Caco-2 (cell line): ENCODE data around the gene KCNA10. TPM values are rescaled to one million over a fixed set of nuclear protein-coding genes. Genes with fewer than 3 reads are reported as not detected.
A peak's percentile ranks its signal among the peaks of the same experiment; 100 is the strongest.

ENCODE experiments used
- BruUV-seq: library from RNA; stranded (reverse); fragments of 400-500 nt; replicated peaks from 2 replicates; lab custom pipeline; 2021; lab: Mats Ljungman, UMichigan
- CTCF ChIA-PET: fragments of 300-600 bp; sonication (Branson Sonifier 250); formaldehyde crosslinking; loops from one replicate; lab custom pipeline; 2022; ENCODE audit warnings: antibody characterized with exemption; lab: Charles Lee
- POLR2A ChIA-PET: fragments of 300-600 bp; sonication (Branson Sonifier 250); formaldehyde crosslinking; loops from one replicate; lab custom pipeline; 2022; ENCODE audit warnings: antibody characterized with exemption; lab: Charles Lee
- DNase-seq, 2 experiments: peaks; one replicate each; pipeline versions ENCODE4 v3.0.0 to v3.0.0-alpha.2; 2020 to 2022
- H3K27me3 ChIP-seq: replicated peaks from 2 replicates; pipeline ENCODE4 v1.6.0; 2011; ENCODE audit warnings: low read length; ENCODE audit not compliant: control insufficient read depth, insufficient read depth
- H3K36me3 ChIP-seq: 2 replicates; pipeline ENCODE4 v1.5.1; 2011; ENCODE audit warnings: low read length; ENCODE audit not compliant: control insufficient read depth, insufficient read depth
- H3K4me1 ChIP-seq: fragments of 250-450 bp; sonication (Bioruptor Pico); 2 replicates; pipeline ENCODE4 v1.5.1; 2020; ENCODE audit warnings: mild to moderate bottlenecking
- H3K4me3 ChIP-seq: 2 replicates; pipeline ENCODE4 v1.5.1; 2011; ENCODE audit warnings: low read depth, mild to moderate bottlenecking, control low read depth, low read length
- H3K9me3 ChIP-seq: fragments of 250-450 bp; sonication (Bioruptor Pico); 2 replicates; pipeline ENCODE4 v1.5.1; 2020; ENCODE audit warnings: mild to moderate bottlenecking, moderate library complexity
- H3K27ac Mint-ChIP-seq: one replicate; pipeline ENCODE4 v1.8.0; 2022; ENCODE audit warnings: mixed read lengths; ENCODE audit not compliant: unreplicated experiment
- H3K27me3 Mint-ChIP-seq: one replicate; pipeline ENCODE4 v1.8.0; 2022; ENCODE audit warnings: mixed read lengths; ENCODE audit not compliant: insufficient read depth, unreplicated experiment
- H3K36me3 Mint-ChIP-seq: one replicate; pipeline ENCODE4 v1.8.0; 2022; ENCODE audit warnings: mild to moderate bottlenecking, mixed read lengths; ENCODE audit not compliant: insufficient read depth, unreplicated experiment
- H3K4me1 Mint-ChIP-seq: one replicate; pipeline ENCODE4 v1.8.0; 2022; ENCODE audit warnings: low read depth, mixed read lengths; ENCODE audit not compliant: unreplicated experiment
- H3K4me3 Mint-ChIP-seq: one replicate; pipeline ENCODE4 v1.8.0; 2022; ENCODE audit warnings: mild to moderate bottlenecking, moderate library complexity, mixed read lengths; ENCODE audit not compliant: unreplicated experiment
- H3K9me3 Mint-ChIP-seq: one replicate; pipeline ENCODE4 v1.8.0; 2022; ENCODE audit warnings: mixed read lengths; ENCODE audit not compliant: unreplicated experiment
- CTCF ChIP-seq, 2 experiments: fragments of 200-600 bp in 1 of 2; IDR thresholded peaks; 1 replicate in 1 of 2; 2 replicates in 1 of 2; pipeline versions ENCODE4 v1.5.1 to v1.8.0; 2011 to 2022; ENCODE audit warnings: antibody characterized with exemption in 1 of 2, control low read depth in 1 of 2, inconsistent platforms in 1 of 2, low read depth in 1 of 2, low read length in 1 of 2, mild to moderate bottlenecking in 1 of 2, moderate library complexity in 1 of 2; ENCODE audit not compliant: insufficient read depth in 1 of 2, severe bottlenecking in 1 of 2, unreplicated experiment in 1 of 2
- intact Hi-C: fragments of 100-400 bp; cut with micrococcal nuclease; formaldehyde crosslinking; loops from one replicate; pipeline ENCODE4 v1.10.0; 2022; ENCODE audit not compliant: unreplicated experiment
- total RNA-seq: library from RNA; stranded (reverse); gene quantifications from 2 replicates; pipeline ENCODE4 v1.2.3, GENCODE V29; 2022

The KCNA10 gene
- total RNA-seq, 1 experiment from 2014 or later, result not detected

DNA sequence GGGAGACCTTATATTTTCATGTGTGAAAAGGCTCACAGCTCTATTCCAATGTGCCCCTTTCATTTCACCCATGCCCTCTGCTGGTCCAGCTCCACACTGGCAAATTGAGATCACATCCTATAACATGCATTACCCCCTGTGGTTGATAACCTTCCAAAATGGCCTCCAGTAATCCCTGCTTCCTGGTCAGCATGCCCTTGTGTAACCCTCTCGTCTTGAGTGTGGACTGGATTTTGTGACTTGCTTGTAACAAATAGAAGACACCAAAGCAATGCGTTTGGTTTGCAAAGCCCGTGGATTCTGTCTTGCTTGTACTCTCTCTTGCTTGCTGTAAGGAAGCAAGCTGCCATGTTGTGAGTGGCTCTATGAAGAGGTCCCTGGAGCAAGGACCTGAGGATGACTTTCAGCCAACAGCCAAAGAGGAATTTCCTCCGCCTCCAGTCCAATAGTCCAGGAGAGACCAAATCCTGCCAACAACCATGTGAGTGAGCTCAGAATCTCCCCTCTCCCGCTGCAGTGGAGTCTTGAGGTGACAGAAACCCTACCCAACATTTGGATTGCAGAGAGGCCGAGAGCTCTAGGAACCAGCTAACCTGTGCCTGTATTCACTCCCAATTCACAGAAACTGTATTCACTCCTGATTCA, 17.4 kb downstream of the KCNA10 start:
- Mint-ChIP-seq H3K36me3 (no peaks in the 10 kb centered on the region), H3K9me3 (no peaks in the 10 kb centered on the region), H3K4me3 (no peak overlapping the region), H3K4me1 (no peaks in the 10 kb centered on the region), H3K27me3 (no peaks in the 10 kb centered on the region), H3K27ac (no peak overlapping the region)
- Histone ChIP-seq H3K4me3 (no peak overlapping the region), H3K4me1 (no peaks in the 10 kb centered on the region), H3K27me3 (no peaks in the 10 kb centered on the region), H3K36me3 (no peaks in the 10 kb centered on the region), H3K9me3 (no peaks in the 10 kb centered on the region)
- TF ChIP-seq CTCF (IDR thresholded peaks at IDR 0.05; ENCODE audit: insufficient read depth in 1 of 2, low read depth in 1 of 2, low read length in 1 of 2, severe bottlenecking in 1 of 2, unreplicated experiment in 1 of 2), result no peak
- no peak for DNase-seq
- CTCF ChIA-PET, result interaction anchor here (1.0 to 1.2 kb wide), 2 partner anchors 68 to 118 kb away, joined by 3 to 4 read pairs; no protein-coding TSS in a partner anchor
- intact Hi-C loops, result no loop called here
- no TSS peak for BruUV-seq
- POLR2A ChIA-PET, result no interaction called here

GRCh38 chr1:110498270-110498669, 20.7 kb downstream of the KCNA10 start:
- TF ChIP-seq CTCF (IDR thresholded peaks at IDR 0.05; ENCODE audit: insufficient read depth in 1 of 2, low read depth in 1 of 2, low read length in 1 of 2, severe bottlenecking in 1 of 2, unreplicated experiment in 1 of 2), result no peak
- H3K27me3 ChIP-seq, result no peaks in the 10 kb centered on the region
- no peak overlapping the region for H3K4me3 ChIP-seq
- no TSS peak for BruUV-seq
- no peaks in the 10 kb centered on the region for H3K9me3 ChIP-seq
- H3K4me1 Mint-ChIP-seq, result no peaks in the 10 kb centered on the region
- intact Hi-C loops, result no loop called here
- ChIA-PET CTCF (no interaction called here), POLR2A (no interaction called here)
- DNase-seq, result no peak
- H3K27me3 Mint-ChIP-seq, result no peaks in the 10 kb centered on the region
- H3K9me3 Mint-ChIP-seq, result no peaks in the 10 kb centered on the region
- H3K4me3 Mint-ChIP-seq, result no peak overlapping the region
- H3K36me3 ChIP-seq, result no peaks in the 10 kb centered on the region
- no peak overlapping the region for H3K27ac Mint-ChIP-seq
- H3K4me1 ChIP-seq, result 0 out of 2 replicates have a peak, but pooled peaks cover 4% of the 10 kb centered on the region
- no peaks in the 10 kb centered on the region for H3K36me3 Mint-ChIP-seq

- Mint-ChIP-seq H3K27me3 (no peaks in the 10 kb centered on the region), H3K9me3 (no peaks in the 10 kb centered on the region), H3K4me1 (no peaks in the 10 kb centered on the region), H3K36me3 (peaks cover 2% of the 10 kb centered on the region), H3K4me3 (no peak overlapping the region), H3K27ac (no peak overlapping the region)
- intact Hi-C loops, result loop anchor here (1.0 to 2.0 kb wide), 5 partner anchors 19 to 293 kb away; no protein-coding TSS in a partner anchor
- no peaks in the 10 kb centered on the region for H3K9me3 ChIP-seq
- ChIA-PET CTCF (interaction anchor here (0.5 to 2.6 kb wide), 23 partner anchors 12 to 299 kb away, joined by 3 to 36 read pairs (median 7); partner anchors contain the start of gene SLC16A4), POLR2A (interaction anchor here (1.1 kb wide), 1 partner anchor 157 kb away, joined by 8 read pairs; the partner anchor contains the start of gene RBM15)
- DNase-seq, result peak; percentile 64 to 80
- no TSS peak for BruUV-seq
- no peak overlapping the region for H3K4me3 ChIP-seq
- H3K4me1 ChIP-seq, result 0 out of 2 replicates have a peak, but pooled peaks cover 4% of the 10 kb centered on the region
- H3K36me3 ChIP-seq, result no peaks in the 10 kb centered on the region
- no peaks in the 10 kb centered on the region for H3K27me3 ChIP-seq
- peak; percentile 72 to 74 for TF ChIP-seq CTCF (IDR thresholded peaks at IDR 0.05; ENCODE audit: insufficient read depth in 1 of 2, low read depth in 1 of 2, low read length in 1 of 2, severe bottlenecking in 1 of 2, unreplicated experiment in 1 of 2)
These were observed 22.9 kb downstream of the KCNA10 start for GRCh38 chr1:110495926-110496600.
